Measurements from ENCODE around the gene TCF21. TPM values are rescaled to one million over a fixed set of nuclear protein-coding genes. Genes with fewer than 3 reads are reported as not detected.

TCF21 gene
- total RNA-seq, 1 experiment from 2014 or later: not detected

GRCh38 chr6:133917781-133918180 lies 28.9 kb downstream of the TCF21 start:
- Histone ChIP-seq H3K27ac (no peak overlapping the region), H3K36me3 (ENCODE audit: low read depth) (no peaks in the 10 kb centered on the region), H3K79me2 (ENCODE audit: low read depth) (no peaks in the 10 kb centered on the region), H4K20me1 (ENCODE audit: insufficient read depth) (no peaks in the 10 kb centered on the region), H3K9me2 (ENCODE audit: insufficient read depth) (no peaks in the 10 kb centered on the region), H3K4me1 (replicated peaks; ENCODE audit: insufficient read depth) (no peaks in the 10 kb centered on the region), H3K4me2 (no peak overlapping the region), H2AFZ (no peak overlapping the region), H3K9me3 (ENCODE audit: insufficient read depth, low read depth) (no peaks in the 10 kb centered on the region), H3F3A (ENCODE audit: insufficient read depth, low read depth) (no peaks in the 10 kb centered on the region), H3K27me3 (ENCODE audit: insufficient read depth, low read depth) (no peaks in the 10 kb centered on the region), H3K4me3 (no peak overlapping the region)
- ChIA-PET POLR2A (ENCODE audit: unreplicated experiment) (no interaction called here), CTCF (interaction anchor here (1.2 to 2.7 kb wide), 3 partner anchors 348 to 1098 kb away, joined by 5 to 52 read pairs (median 13); no protein-coding TSS in a partner anchor)
- TF ChIP-seq EZH2 (IDR thresholded peaks at IDR 0.05; ENCODE audit: low read depth): no peak
- TF ChIP-seq CTCF (conservative IDR thresholded peaks at IDR 0.05): no peak
- intact Hi-C loops (cut with micrococcal nuclease; ENCODE audit: unreplicated experiment): loop anchor here (2.0 to 10.0 kb wide), 6 partner anchors 173 to 1383 kb away; partner anchors contain the start of gene TAAR9
- no peak for DNase-seq
- no TSS peak for BruUV-seq (replicated peaks)

- no peaks in the 10 kb centered on the region for H4K20me1 ChIP-seq (ENCODE audit: insufficient read depth)
- no TSS peak for BruUV-seq (replicated peaks)
- H3K4me2 ChIP-seq: no peak overlapping the region
- no peak overlapping the region for H3K4me3 ChIP-seq
- no peaks in the 10 kb centered on the region for H3K79me2 ChIP-seq (ENCODE audit: low read depth)
- intact Hi-C loops (cut with micrococcal nuclease; ENCODE audit: unreplicated experiment): loop anchor here (5.0 to 10.0 kb wide), 4 partner anchors 174 to 1384 kb away; partner anchors contain the start of gene TAAR9
- DNase-seq: no peak
- TF ChIP-seq EZH2 (IDR thresholded peaks at IDR 0.05; ENCODE audit: low read depth) (no peak), CTCF (conservative IDR thresholded peaks at IDR 0.05) (no peak; the same call in 1 of the 2 replicates)
- POLR2A ChIA-PET (ENCODE audit: unreplicated experiment): interaction anchor here (0.6 kb wide), 1 partner anchor 31 kb away, joined by 3 read pairs; no protein-coding TSS in a partner anchor
- CTCF ChIA-PET: interaction anchor here (1.2 kb wide), 1 partner anchor 1098 kb away, joined by 13 read pairs; no protein-coding TSS in a partner anchor
- no peaks in the 10 kb centered on the region for H3K27me3 ChIP-seq (ENCODE audit: insufficient read depth, low read depth)
- no peaks in the 10 kb centered on the region for H3K4me1 ChIP-seq (replicated peaks; ENCODE audit: insufficient read depth)
- H3K9me3 ChIP-seq (ENCODE audit: insufficient read depth, low read depth): no peaks in the 10 kb centered on the region
- no peaks in the 10 kb centered on the region for H3K36me3 ChIP-seq (ENCODE audit: low read depth)
- no peak overlapping the region for H2AFZ ChIP-seq
- no peaks in the 10 kb centered on the region for H3K9me2 ChIP-seq (ENCODE audit: insufficient read depth)
- no peak overlapping the region for H3K27ac ChIP-seq
- H3F3A ChIP-seq (ENCODE audit: insufficient read depth, low read depth): no peaks in the 10 kb centered on the region
Observed at GRCh38 chr6:133918208-133918930, 29.5 kb downstream of the TCF21 start.

- Histone ChIP-seq H3K79me2 (ENCODE audit: low read depth) (no peaks in the 10 kb centered on the region), H3K27me3 (ENCODE audit: insufficient read depth, low read depth) (no peaks in the 10 kb centered on the region), H3K4me2 (no peak overlapping the region), H4K20me1 (ENCODE audit: insufficient read depth) (no peaks in the 10 kb centered on the region), H3K4me1 (replicated peaks; ENCODE audit: insufficient read depth) (no peaks in the 10 kb centered on the region), H3K4me3 (no peak overlapping the region), H3K36me3 (ENCODE audit: low read depth) (no peaks in the 10 kb centered on the region), H3K27ac (no peak overlapping the region), H3K9me2 (ENCODE audit: insufficient read depth) (no peaks in the 10 kb centered on the region), H2AFZ (no peak overlapping the region), H3F3A (ENCODE audit: insufficient read depth, low read depth) (no peaks in the 10 kb centered on the region), H3K9me3 (ENCODE audit: insufficient read depth, low read depth) (no peaks in the 10 kb centered on the region)
- TF ChIP-seq EZH2 (IDR thresholded peaks at IDR 0.05; ENCODE audit: low read depth): no peak
- no peak for TF ChIP-seq CTCF (conservative IDR thresholded peaks at IDR 0.05)
- intact Hi-C loops (cut with micrococcal nuclease; ENCODE audit: unreplicated experiment): loop anchor here (5.0 to 10.0 kb wide), 4 partner anchors 175 to 1385 kb away; partner anchors contain the start of gene TAAR9
- no peak for DNase-seq
- CTCF ChIA-PET: no interaction called here
- POLR2A ChIA-PET (ENCODE audit: unreplicated experiment): no interaction called here
- no TSS peak for BruUV-seq (replicated peaks)
Observed at GRCh38 chr6:133919362-133919761, 30.4 kb downstream of the TCF21 start.
